Stimulated activated CD4-positive, alpha-beta T cell treated with anti-CD3 and anti-CD28 coated beads, Interleukin-1b, Interleukin-23, amount 100 ng/mL, for 1 hour (primary cell): Measurements from ENCODE around the gene CTSH.
"Not testable (repeated sequence)": the region's sequence is repeated elsewhere in the genome, so short reads cannot be mapped to it uniquely, and the experiment has no call there.

Experiments used
- DNase-seq, 2 donors: peaks; one replicate each; pipeline ENCODE4 v3.0.0-alpha.2; 2020; ENCODE audit warnings: low read depth in 2 of 2

Gene CTSH

GRCh38 chr15:78938658-78939488 lies 6.0 kb downstream of the CTSH start:
- no peak for DNase-seq

GRCh38 chr15:78937132-78937739 lies 7.6 kb downstream of the CTSH start:
- no peak for DNase-seq

GRCh38 chr15:78934655-78935023 lies 10.2 kb downstream of the CTSH start:
- DNase-seq = no peak

GRCh38 chr15:78933823-78934654 lies 10.8 kb downstream of the CTSH start:
- DNase-seq = no peak

GRCh38 chr15:78933187-78933822 lies 11.5 kb downstream of the CTSH start:
- no peak for DNase-seq

GRCh38 chr15:78932258-78932808 lies 12.5 kb downstream of the CTSH start:
- no peak for DNase-seq

- no peak for DNase-seq
These were observed 13.2 kb downstream of the CTSH start for GRCh38 chr15:78931439-78932257.

GRCh38 chr15:78930577-78931388 lies 14.1 kb downstream of the CTSH start:
- no peak for DNase-seq

- DNase-seq = no peak
These were observed 15.1 kb downstream of the CTSH start for GRCh38 chr15:78929536-78930264.

- no peak for DNase-seq
These were observed 16.2 kb downstream of the CTSH start for GRCh38 chr15:78928616-78929093.

GRCh38 chr15:78928176-78928575 lies 16.7 kb downstream of the CTSH start:
- DNase-seq = not testable (repeated sequence)

GRCh38 chr15:78927077-78927790 lies 17.6 kb downstream of the CTSH start:
- DNase-seq = no peak

- no peak for DNase-seq
These were observed 18.7 kb downstream of the CTSH start for GRCh38 chr15:78925956-78926743.

GRCh38 chr15:78925076-78925624 lies 19.7 kb downstream of the CTSH start:
- DNase-seq = no peak

- no peak for DNase-seq
These were observed 21.1 kb downstream of the CTSH start for GRCh38 chr15:78923480-78924360.

GRCh38 chr15:78923015-78923414 lies 21.8 kb downstream of the CTSH start:
- no peak for DNase-seq
